ENCODE results near the gene ZNF318.
"Not testable (repeated sequence)": the region's sequence is repeated elsewhere in the genome, so short reads cannot be mapped to it uniquely, and the experiment has no call there.

ZNF318 gene

GRCh38 chr6:43307451-43308100 is 61.9 kb downstream of the ZNF318 start:
- no peaks in the 10 kb centered on the region for H3K9me3 Mint-ChIP-seq
- DNase-seq: no peak
- H3K4me3 Mint-ChIP-seq: no peak overlapping the region
- H3K27ac Mint-ChIP-seq: no peak overlapping the region
- H3K36me3 Mint-ChIP-seq (ENCODE audit: low read depth): no peaks in the 10 kb centered on the region
- no peaks in the 10 kb centered on the region for H3K27me3 Mint-ChIP-seq
- peaks cover 16% of the 10 kb centered on the region for H3K4me1 Mint-ChIP-seq (ENCODE audit: low read depth)

DNA sequence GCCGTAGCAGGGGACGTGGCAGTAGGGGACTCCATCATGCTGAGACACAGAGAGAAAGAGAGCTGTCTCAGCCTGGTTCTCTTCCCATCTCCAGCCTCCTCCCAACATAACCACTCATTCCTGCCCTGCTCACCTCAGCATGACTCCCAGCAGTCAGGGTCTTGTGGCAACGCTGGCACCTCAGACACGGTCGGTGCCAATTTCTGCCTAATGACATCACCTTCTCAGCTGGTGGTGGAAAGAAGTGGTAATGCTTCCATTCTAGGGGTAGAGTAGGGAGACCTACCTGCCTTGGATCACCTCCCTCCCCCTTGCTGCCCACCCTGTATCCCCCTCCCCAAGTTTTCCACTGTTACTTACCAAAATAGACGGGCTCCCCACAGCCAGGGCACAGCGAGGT is 63.4 kb downstream of the ZNF318 start:
- Mint-ChIP-seq H3K27ac (no peak overlapping the region), H3K27me3 (no peaks in the 10 kb centered on the region), H3K4me3 (no peak overlapping the region), H3K9me3 (no peaks in the 10 kb centered on the region), H3K4me1 (ENCODE audit: low read depth) (peaks cover 16% of the 10 kb centered on the region), H3K36me3 (ENCODE audit: low read depth) (no peaks in the 10 kb centered on the region)
- DNase-seq: no peak

GRCh38 chr6:43304882-43305281 is 64.6 kb downstream of the ZNF318 start:
- Mint-ChIP-seq H3K9me3 (no peaks in the 10 kb centered on the region), H3K4me1 (ENCODE audit: low read depth) (peaks cover 11% of the 10 kb centered on the region), H3K27ac (no peak overlapping the region), H3K4me3 (no peak overlapping the region), H3K27me3 (no peaks in the 10 kb centered on the region), H3K36me3 (ENCODE audit: low read depth) (no peaks in the 10 kb centered on the region)
- no peak for DNase-seq

- peaks cover 11% of the 10 kb centered on the region for H3K4me1 Mint-ChIP-seq (ENCODE audit: low read depth)
Measured at GRCh38 chr6:43304361-43304760, 65.1 kb downstream of the ZNF318 start.

GRCh38 chr6:43303751-43304331 is 65.6 kb downstream of the ZNF318 start:
- Mint-ChIP-seq H3K27ac (no peak overlapping the region), H3K27me3 (peaks cover 2% of the 10 kb centered on the region)

More at GRCh38 chr6:43304361-43304760, 65.1 kb downstream of the ZNF318 start:
- no peaks in the 10 kb centered on the region for H3K9me3 Mint-ChIP-seq
- H3K27ac Mint-ChIP-seq: no peak overlapping the region
- H3K27me3 Mint-ChIP-seq: no peaks in the 10 kb centered on the region
- H3K4me3 Mint-ChIP-seq: no peak overlapping the region
- H3K36me3 Mint-ChIP-seq (ENCODE audit: low read depth): no peaks in the 10 kb centered on the region
- no peak for DNase-seq

GRCh38 chr6:43303006-43303405 is 66.4 kb downstream of the ZNF318 start:
- not testable (repeated sequence) for H3K36me3 Mint-ChIP-seq (ENCODE audit: low read depth); H3K27me3 Mint-ChIP-seq; DNase-seq; H3K4me3 Mint-ChIP-seq; H3K27ac Mint-ChIP-seq; H3K4me1 Mint-ChIP-seq (ENCODE audit: low read depth); H3K9me3 Mint-ChIP-seq

More at GRCh38 chr6:43303751-43304331, 65.6 kb downstream of the ZNF318 start:
- no peaks in the 10 kb centered on the region for H3K36me3 Mint-ChIP-seq (ENCODE audit: low read depth)
- peaks cover 5% of the 10 kb centered on the region for H3K4me1 Mint-ChIP-seq (ENCODE audit: low read depth)
- no peak for DNase-seq
- H3K4me3 Mint-ChIP-seq: no peak overlapping the region
- no peaks in the 10 kb centered on the region for H3K9me3 Mint-ChIP-seq

GRCh38 chr6:43302126-43302525 is 67.3 kb downstream of the ZNF318 start:
- Mint-ChIP-seq H3K9me3 (no peaks in the 10 kb centered on the region), H3K36me3 (ENCODE audit: low read depth) (no peaks in the 10 kb centered on the region)

GRCh38 chr6:43301081-43301870 is 68.2 kb downstream of the ZNF318 start:
- Mint-ChIP-seq H3K4me3 (no peak overlapping the region), H3K27ac (no peak overlapping the region), H3K36me3 (ENCODE audit: low read depth) (no peaks in the 10 kb centered on the region), H3K27me3 (peaks cover 6% of the 10 kb centered on the region), H3K4me1 (ENCODE audit: low read depth) (no peaks in the 10 kb centered on the region), H3K9me3 (no peaks in the 10 kb centered on the region)
- DNase-seq: no peak

More at GRCh38 chr6:43302126-43302525, 67.3 kb downstream of the ZNF318 start:
- H3K4me3 Mint-ChIP-seq: no peak overlapping the region
- DNase-seq: no peak
- H3K4me1 Mint-ChIP-seq (ENCODE audit: low read depth): no peaks in the 10 kb centered on the region
- H3K27ac Mint-ChIP-seq: no peak overlapping the region
- H3K27me3 Mint-ChIP-seq: peaks cover 6% of the 10 kb centered on the region

GRCh38 chr6:43299338-43300293 is 69.8 kb downstream of the ZNF318 start:
- H3K4me1 Mint-ChIP-seq (ENCODE audit: low read depth): no peaks in the 10 kb centered on the region
- H3K27me3 Mint-ChIP-seq: peaks cover 6% of the 10 kb centered on the region
- H3K27ac Mint-ChIP-seq: no peak overlapping the region
- no peak overlapping the region for H3K4me3 Mint-ChIP-seq
- no peaks in the 10 kb centered on the region for H3K9me3 Mint-ChIP-seq
- H3K36me3 Mint-ChIP-seq (ENCODE audit: low read depth): no peaks in the 10 kb centered on the region
- DNase-seq: no peak

DNA sequence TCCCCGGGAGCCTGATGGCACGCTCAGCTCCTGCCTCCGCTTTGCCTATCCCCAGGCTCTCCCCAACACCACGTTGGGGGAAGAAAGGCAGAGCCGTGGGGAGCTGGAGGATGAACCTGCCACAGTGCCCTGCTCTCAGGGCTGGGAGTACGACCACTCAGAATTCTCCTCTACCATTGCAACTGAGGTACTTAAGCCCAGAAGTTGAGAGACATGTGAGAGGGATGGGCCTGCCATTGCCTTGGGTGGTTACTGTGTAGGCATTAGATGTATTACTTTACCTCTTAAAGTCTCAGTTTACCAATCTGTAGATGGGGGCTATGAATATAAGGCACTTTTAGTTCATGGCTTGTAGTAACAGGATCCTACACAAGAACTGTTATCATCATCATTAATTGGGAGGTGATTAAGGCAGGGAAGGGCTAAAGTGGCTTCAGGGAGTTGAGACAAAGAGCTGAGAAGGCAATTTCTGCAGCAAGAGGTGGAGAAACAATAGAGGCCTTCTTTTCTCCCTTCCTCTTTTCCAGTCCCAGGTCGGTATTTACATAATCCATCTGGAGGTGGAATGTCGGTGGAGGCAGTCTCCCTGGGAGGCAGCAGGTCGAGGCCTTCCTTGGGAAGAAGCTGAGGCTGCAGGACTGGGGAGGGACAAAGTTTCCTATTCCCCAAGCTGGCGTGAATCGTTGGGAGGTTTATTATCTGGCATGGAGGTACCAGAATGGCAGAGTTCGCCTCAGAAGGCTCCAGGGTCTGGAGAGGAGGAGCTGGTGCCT is 70.7 kb downstream of the ZNF318 start:
- Mint-ChIP-seq H3K9me3 (no peaks in the 10 kb centered on the region), H3K36me3 (ENCODE audit: low read depth) (no peaks in the 10 kb centered on the region), H3K4me3 (no peak overlapping the region), H3K27ac (no peak overlapping the region), H3K27me3 (peaks cover 6% of the 10 kb centered on the region), H3K4me1 (ENCODE audit: low read depth) (no peaks in the 10 kb centered on the region)
- DNase-seq: no peak

- Mint-ChIP-seq H3K36me3 (ENCODE audit: low read depth) (no peaks in the 10 kb centered on the region), H3K27ac (no peak within 1 kb of the TSS)
Measured at GRCh38 chr6:43297644-43298564, 71.5 kb downstream of the ZNF318 start, which contains the start of gene SLC22A7. SLC22A7 (plus strand) TSS chr6:43298260; CDS start chr6:43298359, 99 bp downstream.

DNA sequence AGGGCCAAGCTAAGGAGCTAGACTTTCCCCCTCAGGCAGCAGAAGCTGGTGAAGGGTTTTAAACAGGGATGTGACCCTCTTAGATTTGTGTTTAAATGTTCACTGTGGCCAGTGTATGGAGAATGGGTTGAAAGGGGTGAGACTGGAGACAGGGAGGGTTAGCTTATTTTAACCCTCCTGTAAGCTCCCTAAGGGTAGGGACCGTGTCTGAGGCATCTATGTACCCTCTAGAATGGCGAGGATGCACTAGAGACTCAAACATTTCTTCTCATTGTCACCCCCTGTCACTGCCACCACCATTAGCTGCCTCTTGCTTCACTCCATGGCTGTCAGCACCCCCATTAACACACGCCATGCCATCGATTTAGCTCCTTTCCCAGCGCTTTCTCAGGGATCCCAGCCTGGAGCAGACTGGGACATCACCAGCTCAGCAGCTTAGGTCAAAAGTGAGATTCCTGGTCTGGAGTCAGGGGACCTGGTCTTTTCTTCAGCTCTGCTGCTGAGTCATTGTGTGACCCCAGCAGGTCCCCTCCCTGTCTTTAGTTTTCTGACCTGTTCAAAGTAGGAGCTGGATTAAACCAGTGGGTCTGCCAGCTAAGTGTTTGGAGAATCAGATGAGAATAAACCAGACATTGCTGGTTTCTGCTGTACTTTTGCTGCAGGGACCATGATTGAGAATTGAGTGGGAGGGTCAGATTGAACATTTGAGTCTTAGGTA is 72.5 kb downstream of the ZNF318 start:
- no peak for DNase-seq
- Mint-ChIP-seq H3K4me1 (ENCODE audit: low read depth) (no peaks in the 10 kb centered on the region), H3K36me3 (ENCODE audit: low read depth) (no peaks in the 10 kb centered on the region), H3K9me3 (no peaks in the 10 kb centered on the region), H3K4me3 (no peak overlapping the region), H3K27ac (no peak overlapping the region), H3K27me3 (peaks cover 6% of the 10 kb centered on the region)

More at GRCh38 chr6:43297644-43298564, 71.5 kb downstream of the ZNF318 start, which contains the start of gene SLC22A7:
- Mint-ChIP-seq H3K27me3 (peaks cover 6% of the 10 kb centered on the region), H3K4me3 (no peak within 1 kb of the TSS), H3K9me3 (no peaks in the 10 kb centered on the region), H3K4me1 (ENCODE audit: low read depth) (no peaks in the 10 kb centered on the region)
- DNase-seq: no peak
